ENCODE measurements around the gene TMSB10.
"Not testable (repeated sequence)": the region's sequence is repeated elsewhere in the genome, so short reads cannot be mapped to it uniquely, and the experiment has no call there.

Gene TMSB10

DNA sequence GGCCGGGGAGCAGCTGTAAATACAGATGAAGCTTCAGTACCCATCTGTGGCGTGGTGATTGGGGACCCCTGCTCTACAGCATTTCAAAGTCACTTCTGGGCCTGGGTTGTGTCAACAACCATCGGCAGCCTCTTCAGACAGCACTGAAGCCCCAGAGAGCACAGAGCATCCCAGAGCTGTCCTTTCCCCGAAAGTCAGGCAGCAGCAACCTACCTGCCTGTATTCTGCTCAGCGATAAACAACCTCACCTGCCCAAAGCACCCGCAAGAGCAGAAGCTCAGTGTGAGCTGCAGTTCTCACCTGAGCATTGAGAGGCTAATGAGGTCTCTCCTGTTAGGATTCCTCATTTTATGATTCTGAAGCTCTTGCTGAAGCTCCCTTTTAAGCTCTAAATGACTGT lies 43.9 kb upstream of the TMSB10 start:
- DNase-seq (ENCODE audit: extremely low read depth, low read depth) = no peak
- TF ChIP-seq, protein P1, sequence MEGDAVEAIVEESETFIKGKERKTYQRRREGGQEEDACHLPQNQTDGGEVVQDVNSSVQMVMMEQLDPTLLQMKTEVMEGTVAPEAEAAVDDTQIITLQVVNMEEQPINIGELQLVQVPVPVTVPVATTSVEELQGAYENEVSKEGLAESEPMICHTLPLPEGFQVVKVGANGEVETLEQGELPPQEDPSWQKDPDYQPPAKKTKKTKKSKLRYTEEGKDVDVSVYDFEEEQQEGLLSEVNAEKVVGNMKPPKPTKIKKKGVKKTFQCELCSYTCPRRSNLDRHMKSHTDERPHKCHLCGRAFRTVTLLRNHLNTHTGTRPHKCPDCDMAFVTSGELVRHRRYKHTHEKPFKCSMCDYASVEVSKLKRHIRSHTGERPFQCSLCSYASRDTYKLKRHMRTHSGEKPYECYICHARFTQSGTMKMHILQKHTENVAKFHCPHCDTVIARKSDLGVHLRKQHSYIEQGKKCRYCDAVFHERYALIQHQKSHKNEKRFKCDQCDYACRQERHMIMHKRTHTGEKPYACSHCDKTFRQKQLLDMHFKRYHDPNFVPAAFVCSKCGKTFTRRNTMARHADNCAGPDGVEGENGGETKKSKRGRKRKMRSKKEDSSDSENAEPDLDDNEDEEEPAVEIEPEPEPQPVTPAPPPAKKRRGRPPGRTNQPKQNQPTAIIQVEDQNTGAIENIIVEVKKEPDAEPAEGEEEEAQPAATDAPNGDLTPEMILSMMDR (IDR thresholded peaks at IDR 0.05; ENCODE audit: low read depth, low read length, missing control alignments) = no peak
- no peak overlapping the region for H3K4me3 ChIP-seq (replicated peaks; ENCODE audit: low read depth, low read length)

DNA sequence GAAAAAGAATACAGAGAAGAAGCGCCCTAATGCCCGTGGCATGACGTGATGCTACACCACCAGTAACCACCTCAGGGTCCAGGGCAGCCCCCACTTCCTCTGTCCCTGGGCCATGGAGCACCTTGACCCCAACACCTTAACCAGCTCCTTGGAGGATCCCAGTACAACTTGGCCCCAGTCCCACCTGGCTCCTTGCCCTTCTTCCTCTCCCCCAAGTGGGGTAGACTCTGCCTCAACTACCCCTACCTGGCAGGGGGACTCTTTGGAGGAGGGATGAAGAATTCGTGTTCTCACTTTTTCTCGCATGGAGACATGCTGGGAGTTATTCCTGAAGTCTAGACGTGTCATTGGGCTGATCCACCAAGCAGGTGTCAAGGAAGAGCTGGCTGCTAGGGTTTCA lies 43.5 kb upstream of the TMSB10 start:
- no peak for DNase-seq (ENCODE audit: extremely low read depth, low read depth)
- H3K4me3 ChIP-seq (replicated peaks; ENCODE audit: low read depth, low read length) = no peak overlapping the region
- TF ChIP-seq, protein P1 (IDR thresholded peaks at IDR 0.05; ENCODE audit: low read depth, low read length, missing control alignments) = no peak

DNA sequence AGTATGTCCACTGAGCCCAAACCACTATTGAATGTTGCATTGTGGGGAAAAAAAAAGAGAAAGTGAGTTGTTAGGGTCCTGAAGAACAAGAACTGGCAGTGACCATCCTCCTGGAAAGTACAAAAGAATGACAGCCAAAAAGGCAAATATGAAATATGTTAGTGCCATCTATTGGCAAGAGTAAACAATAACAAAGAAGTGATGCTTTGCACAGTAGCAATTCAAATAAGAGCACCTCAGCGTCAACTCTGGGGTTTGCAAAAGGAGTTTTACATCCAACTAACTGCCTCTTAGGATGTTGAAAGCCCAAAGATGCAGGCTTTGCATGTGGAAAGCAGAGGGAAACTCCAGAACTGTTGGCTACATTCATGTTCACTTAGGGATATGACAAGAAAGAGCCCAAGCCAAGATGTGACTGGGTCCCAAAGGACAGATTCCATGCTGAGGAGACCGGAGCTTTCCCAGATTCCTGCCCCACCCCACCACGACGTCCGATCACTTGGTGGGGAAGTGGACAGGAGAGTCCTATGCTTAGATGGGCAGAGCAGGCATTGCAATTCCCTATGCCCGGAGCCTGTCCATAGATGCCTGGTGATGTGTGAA lies 40.2 kb upstream of the TMSB10 start:
- DNase-seq (ENCODE audit: extremely low read depth, low read depth) = no peak
- H3K4me3 ChIP-seq (replicated peaks; ENCODE audit: low read depth, low read length) = no peak overlapping the region
- TF ChIP-seq, protein P1 (IDR thresholded peaks at IDR 0.05; ENCODE audit: low read depth, low read length, missing control alignments) = peak; percentile 26

DNA sequence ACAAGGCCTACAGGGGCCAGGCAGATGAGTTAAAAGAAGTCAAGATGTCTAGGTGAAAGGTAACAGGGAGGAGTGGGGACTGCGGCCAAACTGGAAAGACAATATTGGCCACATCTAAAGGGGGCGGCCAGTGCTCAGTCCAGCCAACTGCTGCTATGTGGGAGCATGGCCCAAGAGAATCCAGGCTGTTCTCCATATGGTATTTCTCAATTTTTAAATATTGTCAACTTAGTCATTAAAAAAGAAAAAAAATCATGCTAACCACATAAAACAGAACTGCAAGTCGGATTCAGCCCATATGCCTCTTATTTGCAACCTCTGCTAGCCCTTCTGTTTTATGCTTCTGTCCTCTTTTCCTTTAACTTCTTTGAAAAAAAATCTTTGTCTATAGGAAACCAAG lies 39.3 kb upstream of the TMSB10 start:
- DNase-seq (ENCODE audit: extremely low read depth, low read depth) = no peak
- H3K4me3 ChIP-seq (replicated peaks; ENCODE audit: low read depth, low read length) = no peak overlapping the region
- TF ChIP-seq, protein P1 (IDR thresholded peaks at IDR 0.05; ENCODE audit: low read depth, low read length, missing control alignments) = no peak

DNA sequence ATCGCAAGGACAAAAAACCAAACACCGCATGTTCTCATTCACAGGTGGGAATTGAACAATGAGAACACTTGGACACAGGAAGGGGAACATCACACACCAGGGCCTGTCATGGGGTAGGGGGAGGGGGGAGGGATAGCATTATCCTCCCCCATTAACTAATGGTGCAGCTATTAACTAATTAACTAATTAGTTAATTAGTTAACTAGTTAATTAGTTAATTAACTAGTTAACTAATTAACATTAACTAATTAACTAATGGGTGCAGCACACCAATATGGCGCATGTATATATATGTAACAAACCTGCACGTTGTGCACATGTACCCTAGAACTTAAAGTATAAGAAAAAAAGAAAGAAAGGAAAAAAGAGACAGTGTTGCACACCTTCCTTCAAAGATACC lies 37.1 kb upstream of the TMSB10 start:
- DNase-seq (ENCODE audit: extremely low read depth, low read depth); H3K4me3 ChIP-seq (replicated peaks; ENCODE audit: low read depth, low read length): not testable (repeated sequence)

DNA sequence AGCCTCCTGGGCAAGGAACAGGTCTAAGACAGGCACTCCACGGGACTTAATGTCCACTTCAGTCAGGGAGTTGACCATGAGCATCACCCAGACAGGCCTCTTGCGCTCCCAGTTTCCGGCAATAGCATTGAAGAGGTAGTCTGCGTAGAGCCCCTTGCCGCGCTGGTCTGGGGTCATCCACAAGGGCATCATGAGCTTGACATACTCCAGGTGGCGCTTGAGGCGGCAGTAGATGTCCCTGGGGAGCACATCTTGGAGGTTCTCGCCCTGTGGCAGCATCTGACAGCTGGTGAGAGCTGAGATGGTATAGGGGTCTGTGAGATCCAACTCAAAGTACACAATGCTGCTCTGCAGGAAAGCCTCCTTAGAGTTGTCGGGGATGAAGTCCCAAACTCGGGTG lies 35.1 kb upstream of the TMSB10 start:
- TF ChIP-seq, protein P1 (IDR thresholded peaks at IDR 0.05; ENCODE audit: low read depth, low read length, missing control alignments) = no peak
- no peak for DNase-seq (ENCODE audit: extremely low read depth, low read depth)

DNA sequence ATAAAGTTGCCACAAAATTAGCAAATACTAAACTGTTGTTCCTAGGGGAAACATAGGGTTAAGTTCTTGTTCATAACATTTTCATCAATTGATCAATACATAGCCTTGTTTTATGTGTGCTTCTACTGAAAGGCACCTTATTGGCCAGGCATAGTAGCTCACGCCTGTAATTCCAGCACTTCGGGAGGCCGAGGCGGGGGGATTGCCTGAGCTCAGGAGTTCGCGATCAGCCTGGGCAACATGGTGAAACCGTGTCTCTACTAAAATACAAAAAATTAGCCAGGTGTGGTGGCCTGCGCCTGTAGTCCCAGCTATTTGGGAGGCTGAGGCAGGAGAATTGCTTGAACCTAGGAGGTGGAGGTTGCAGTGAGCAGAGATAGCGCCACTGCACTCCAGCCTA lies 32.8 kb upstream of the TMSB10 start:
- not testable (repeated sequence) for DNase-seq (ENCODE audit: extremely low read depth, low read depth); H3K4me3 ChIP-seq (replicated peaks; ENCODE audit: low read depth, low read length)

More for the DNA sequence above, 35.1 kb upstream of the TMSB10 start:
- no peak overlapping the region for H3K4me3 ChIP-seq (replicated peaks; ENCODE audit: low read depth, low read length)

DNA sequence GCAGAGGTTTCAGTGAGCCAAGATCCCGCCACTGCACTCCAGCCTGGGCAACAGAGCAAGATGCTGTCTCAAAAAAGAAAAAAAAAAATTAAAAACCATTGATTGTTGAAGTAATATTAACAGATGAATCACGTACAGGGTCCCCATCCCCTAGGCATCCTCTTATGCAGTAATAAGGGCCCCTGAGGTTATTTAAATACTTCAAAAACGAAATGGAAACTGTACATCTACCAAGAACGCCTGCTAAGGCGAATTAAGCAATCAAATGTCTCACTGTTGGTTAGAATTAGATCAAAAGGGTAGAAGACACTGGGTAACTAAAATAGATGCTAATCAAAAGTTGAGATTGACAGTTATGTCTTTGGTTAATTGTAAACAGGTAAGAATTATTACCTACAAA lies 32.1 kb upstream of the TMSB10 start:
- no peak overlapping the region for H3K4me3 ChIP-seq (replicated peaks; ENCODE audit: low read depth, low read length)
- TF ChIP-seq, protein P1 (IDR thresholded peaks at IDR 0.05; ENCODE audit: low read depth, low read length, missing control alignments) = no peak
- DNase-seq (ENCODE audit: extremely low read depth, low read depth) = no peak

All from HFF-Myc (cell line).